VCaP (cell line): ENCODE results near the gene VWA8.
"Not testable (repeated sequence)": the region's sequence is repeated elsewhere in the genome, so short reads cannot be mapped to it uniquely, and the experiment has no call there.

ENCODE experiments used
- H3K27ac ChIP-seq: fragments of 450-650 bp; 2 replicates; pipeline ENCODE4 v1.5.1; 2017
- TF ChIP-seq, protein P1 (sequence below): fragments of 450-650 bp; conservative IDR thresholded peaks from 2 replicates; pipeline ENCODE4 v1.5.1; 2017; ENCODE audit warnings: mild to moderate bottlenecking, moderate library complexity

The VWA8 gene

GRCh38 chr13:41883147-41883546, 77.8 kb downstream of the VWA8 start:
- TF ChIP-seq, protein P1, sequence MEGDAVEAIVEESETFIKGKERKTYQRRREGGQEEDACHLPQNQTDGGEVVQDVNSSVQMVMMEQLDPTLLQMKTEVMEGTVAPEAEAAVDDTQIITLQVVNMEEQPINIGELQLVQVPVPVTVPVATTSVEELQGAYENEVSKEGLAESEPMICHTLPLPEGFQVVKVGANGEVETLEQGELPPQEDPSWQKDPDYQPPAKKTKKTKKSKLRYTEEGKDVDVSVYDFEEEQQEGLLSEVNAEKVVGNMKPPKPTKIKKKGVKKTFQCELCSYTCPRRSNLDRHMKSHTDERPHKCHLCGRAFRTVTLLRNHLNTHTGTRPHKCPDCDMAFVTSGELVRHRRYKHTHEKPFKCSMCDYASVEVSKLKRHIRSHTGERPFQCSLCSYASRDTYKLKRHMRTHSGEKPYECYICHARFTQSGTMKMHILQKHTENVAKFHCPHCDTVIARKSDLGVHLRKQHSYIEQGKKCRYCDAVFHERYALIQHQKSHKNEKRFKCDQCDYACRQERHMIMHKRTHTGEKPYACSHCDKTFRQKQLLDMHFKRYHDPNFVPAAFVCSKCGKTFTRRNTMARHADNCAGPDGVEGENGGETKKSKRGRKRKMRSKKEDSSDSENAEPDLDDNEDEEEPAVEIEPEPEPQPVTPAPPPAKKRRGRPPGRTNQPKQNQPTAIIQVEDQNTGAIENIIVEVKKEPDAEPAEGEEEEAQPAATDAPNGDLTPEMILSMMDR = no peak
- no peak overlapping the region for H3K27ac ChIP-seq

- not testable (repeated sequence) for H3K27ac ChIP-seq
These were observed 79.0 kb downstream of the VWA8 start for GRCh38 chr13:41881890-41882289.

DNA sequence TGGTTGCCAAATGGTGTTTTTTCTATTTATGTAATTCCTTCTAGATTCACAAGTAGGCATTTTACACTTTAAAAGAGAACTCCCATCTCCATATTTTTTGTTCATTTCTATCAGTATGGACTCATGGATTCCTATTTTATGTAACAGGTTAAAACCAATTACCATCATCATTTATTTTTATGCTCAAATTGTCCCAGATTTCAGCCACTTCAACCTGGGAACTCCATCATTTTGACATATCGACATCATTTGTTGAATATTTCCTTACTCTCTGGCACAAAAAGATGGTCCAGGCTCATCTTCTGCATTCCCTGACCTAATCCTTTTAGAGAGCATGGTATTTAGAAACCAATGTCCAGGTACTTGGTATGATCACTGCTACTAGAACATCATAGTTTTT, 79.9 kb downstream of the VWA8 start:
- TF ChIP-seq, protein P1 = no peak
- H3K27ac ChIP-seq = no peak overlapping the region

- no peak overlapping the region for H3K27ac ChIP-seq
- TF ChIP-seq, protein P1 = no peak
These were observed 96.3 kb downstream of the VWA8 start for GRCh38 chr13:41864658-41865057.

DNA sequence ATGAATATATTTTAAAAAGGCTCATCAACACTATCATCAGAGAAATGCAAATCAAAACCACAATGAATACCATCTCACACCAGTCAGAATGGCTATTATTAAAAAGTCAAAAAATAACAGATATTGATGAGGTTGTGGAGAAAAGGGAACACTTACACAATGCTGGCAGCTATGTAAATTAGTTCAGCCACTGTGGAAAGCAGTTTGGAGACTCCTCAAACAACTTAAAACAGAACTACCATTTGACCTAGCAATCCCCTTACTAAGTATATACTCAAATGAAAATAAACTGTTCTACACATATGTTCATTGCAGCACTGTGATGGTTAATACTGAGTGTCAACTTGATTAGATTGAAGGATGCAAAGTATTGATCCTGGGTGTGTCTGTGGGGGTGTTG, 98.2 kb downstream of the VWA8 start:
- not testable (repeated sequence) for H3K27ac ChIP-seq

DNA sequence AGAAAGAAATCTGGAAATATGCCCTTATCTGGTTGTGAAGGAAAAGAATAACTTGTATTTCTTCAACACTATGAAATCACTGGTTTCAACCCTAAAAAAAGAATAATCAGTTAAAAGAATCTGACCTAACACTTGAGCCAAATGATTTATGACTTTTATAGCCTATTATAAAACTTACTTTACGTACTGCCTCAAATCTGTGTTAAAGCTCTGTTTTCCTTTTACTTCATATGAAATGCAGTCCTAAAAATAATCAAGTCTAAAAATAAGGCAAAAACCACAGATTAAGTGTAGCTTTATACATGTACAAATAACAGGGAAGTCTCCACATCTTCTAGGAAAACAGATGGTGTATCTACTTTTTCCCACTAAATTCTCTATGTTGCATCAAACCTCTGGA, 101.3 kb downstream of the VWA8 start:
- TF ChIP-seq, protein P1 = no peak
- H3K27ac ChIP-seq = peak overlapping the region; percentile 47; the same call in 1 of the 2 replicates

GRCh38 chr13:41858780-41859179, 102.1 kb downstream of the VWA8 start:
- H3K27ac ChIP-seq = no peak overlapping the region
- TF ChIP-seq, protein P1 = no peak

GRCh38 chr13:41854758-41855157, 106.2 kb downstream of the VWA8 start:
- TF ChIP-seq, protein P1 = no peak
- no peak overlapping the region for H3K27ac ChIP-seq

DNA sequence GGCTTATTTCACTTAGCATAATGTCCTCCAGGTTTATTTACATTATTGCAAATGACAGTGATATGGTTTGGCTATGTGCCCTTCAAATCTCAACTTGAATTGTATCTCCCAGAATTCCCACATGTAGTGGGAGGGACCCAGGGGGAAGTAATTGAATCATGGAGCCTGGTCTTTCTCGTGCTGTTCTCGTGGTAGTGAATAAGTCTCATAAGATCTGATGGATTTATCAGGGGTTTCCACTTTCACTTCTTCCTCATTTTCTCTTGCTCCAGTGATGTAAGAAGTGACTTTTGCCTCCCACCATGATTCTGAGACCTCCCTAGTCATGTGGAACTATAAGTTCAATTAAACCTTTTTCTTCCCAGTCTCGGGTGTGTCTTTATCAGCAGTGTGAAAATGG, 109.6 kb downstream of the VWA8 start:
- TF ChIP-seq, protein P1 = no peak

More for the DNA sequence above, 109.6 kb downstream of the VWA8 start:
- H3K27ac ChIP-seq = no peak overlapping the region
